ENCODE data around the gene PTS. TPM values are rescaled to one million over a fixed set of nuclear protein-coding genes. Genes with fewer than 3 reads are reported as not detected.

PTS gene
- total RNA-seq, 1 experiment from 2014 or later: 26.7 TPM

GRCh38 chr11:112249871-112250610 lies 23.8 kb downstream of the PTS start (continued):
- TF ChIP-seq CDX4 (CRISPR knock-in tag; IDR thresholded peaks at IDR 0.05; ENCODE audit: borderline replicate concordance) (no peak), AFF4 (CRISPR knock-in tag; IDR thresholded peaks at IDR 0.05; ENCODE audit: borderline replicate concordance) (no peak)
- TF ChIP-seq, protein P1, sequence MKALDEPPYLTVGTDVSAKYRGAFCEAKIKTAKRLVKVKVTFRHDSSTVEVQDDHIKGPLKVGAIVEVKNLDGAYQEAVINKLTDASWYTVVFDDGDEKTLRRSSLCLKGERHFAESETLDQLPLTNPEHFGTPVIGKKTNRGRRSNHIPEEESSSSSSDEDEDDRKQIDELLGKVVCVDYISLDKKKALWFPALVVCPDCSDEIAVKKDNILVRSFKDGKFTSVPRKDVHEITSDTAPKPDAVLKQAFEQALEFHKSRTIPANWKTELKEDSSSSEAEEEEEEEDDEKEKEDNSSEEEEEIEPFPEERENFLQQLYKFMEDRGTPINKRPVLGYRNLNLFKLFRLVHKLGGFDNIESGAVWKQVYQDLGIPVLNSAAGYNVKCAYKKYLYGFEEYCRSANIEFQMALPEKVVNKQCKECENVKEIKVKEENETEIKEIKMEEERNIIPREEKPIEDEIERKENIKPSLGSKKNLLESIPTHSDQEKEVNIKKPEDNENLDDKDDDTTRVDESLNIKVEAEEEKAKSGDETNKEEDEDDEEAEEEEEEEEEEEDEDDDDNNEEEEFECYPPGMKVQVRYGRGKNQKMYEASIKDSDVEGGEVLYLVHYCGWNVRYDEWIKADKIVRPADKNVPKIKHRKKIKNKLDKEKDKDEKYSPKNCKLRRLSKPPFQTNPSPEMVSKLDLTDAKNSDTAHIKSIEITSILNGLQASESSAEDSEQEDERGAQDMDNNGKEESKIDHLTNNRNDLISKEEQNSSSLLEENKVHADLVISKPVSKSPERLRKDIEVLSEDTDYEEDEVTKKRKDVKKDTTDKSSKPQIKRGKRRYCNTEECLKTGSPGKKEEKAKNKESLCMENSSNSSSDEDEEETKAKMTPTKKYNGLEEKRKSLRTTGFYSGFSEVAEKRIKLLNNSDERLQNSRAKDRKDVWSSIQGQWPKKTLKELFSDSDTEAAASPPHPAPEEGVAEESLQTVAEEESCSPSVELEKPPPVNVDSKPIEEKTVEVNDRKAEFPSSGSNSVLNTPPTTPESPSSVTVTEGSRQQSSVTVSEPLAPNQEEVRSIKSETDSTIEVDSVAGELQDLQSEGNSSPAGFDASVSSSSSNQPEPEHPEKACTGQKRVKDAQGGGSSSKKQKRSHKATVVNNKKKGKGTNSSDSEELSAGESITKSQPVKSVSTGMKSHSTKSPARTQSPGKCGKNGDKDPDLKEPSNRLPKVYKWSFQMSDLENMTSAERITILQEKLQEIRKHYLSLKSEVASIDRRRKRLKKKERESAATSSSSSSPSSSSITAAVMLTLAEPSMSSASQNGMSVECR (CRISPR knock-in tag; IDR thresholded peaks at IDR 0.05; ENCODE audit: borderline replicate concordance): no peak

- Mint-ChIP-seq H3K4me1 (no peaks in the 10 kb centered on the region), H3K27ac (no peak overlapping the region), H3K36me3 (no peaks in the 10 kb centered on the region), H3K27me3 (ENCODE audit: low read depth) (peaks cover 15% of the 10 kb centered on the region), H3K9me3 (no peaks in the 10 kb centered on the region), H3K4me3 (no peak overlapping the region)
- ChIA-PET CTCF (interaction anchor here (0.6 kb wide), 1 partner anchor 27 kb away, joined by 3 read pairs; no protein-coding TSS in a partner anchor), POLR2A (no interaction called here)
- ATAC-seq: peak; percentile 53
- DNase-seq (ENCODE audit: low spot score): no peak
- TF ChIP-seq, protein P2, sequence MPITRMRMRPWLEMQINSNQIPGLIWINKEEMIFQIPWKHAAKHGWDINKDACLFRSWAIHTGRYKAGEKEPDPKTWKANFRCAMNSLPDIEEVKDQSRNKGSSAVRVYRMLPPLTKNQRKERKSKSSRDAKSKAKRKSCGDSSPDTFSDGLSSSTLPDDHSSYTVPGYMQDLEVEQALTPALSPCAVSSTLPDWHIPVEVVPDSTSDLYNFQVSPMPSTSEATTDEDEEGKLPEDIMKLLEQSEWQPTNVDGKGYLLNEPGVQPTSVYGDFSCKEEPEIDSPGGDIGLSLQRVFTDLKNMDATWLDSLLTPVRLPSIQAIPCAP (CRISPR knock-in tag; IDR thresholded peaks at IDR 0.05): no peak
- no peak for TF ChIP-seq USF2 (CRISPR knock-in tag; IDR thresholded peaks at IDR 0.05)
- no peak for TF ChIP-seq FOXP4 (CRISPR knock-in tag; IDR thresholded peaks at IDR 0.05)
- TF ChIP-seq ELF4 (CRISPR knock-in tag; IDR thresholded peaks at IDR 0.05; ENCODE audit: low read depth): no peak
- no peak for TF ChIP-seq ZNF281 (CRISPR knock-in tag; IDR thresholded peaks at IDR 0.05)
- no peak for TF ChIP-seq MLX (CRISPR knock-in tag; IDR thresholded peaks at IDR 0.05)
- TF ChIP-seq, protein P3, sequence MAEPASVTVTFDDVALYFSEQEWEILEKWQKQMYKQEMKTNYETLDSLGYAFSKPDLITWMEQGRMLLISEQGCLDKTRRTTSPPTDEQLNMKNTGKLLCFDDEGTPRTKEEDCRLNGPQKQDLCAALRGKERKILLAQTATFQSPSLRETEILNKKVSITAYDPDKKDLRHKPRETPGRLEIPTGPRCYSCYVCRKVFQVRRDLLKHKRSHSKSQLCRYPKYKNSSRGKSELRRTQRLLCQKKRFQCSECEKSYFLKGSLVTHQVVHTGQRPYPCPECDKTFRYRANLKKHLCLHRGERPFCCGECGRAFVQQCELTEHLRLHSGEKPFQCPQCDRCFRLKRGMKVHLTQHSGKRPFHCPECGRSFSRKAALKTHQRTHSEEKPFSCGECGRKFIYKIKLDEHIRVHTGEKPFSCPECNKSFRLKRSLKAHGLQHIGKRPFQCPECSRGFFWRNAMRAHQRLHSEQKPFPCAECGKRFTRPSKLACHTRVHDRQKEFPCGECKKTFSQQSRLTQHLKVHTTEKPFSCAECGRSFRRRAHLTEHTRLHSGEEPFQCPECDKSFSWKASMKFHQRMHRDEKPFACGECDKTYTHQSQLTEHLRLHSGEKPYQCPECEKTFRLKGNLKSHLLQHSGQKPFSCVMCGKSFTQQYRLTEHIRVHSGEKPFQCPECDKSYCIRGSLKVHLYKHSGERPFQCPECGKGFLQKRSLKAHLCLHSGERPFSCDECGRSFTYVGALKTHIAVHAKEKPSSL (CRISPR knock-in tag; conservative IDR thresholded peaks at IDR 0.05): no peak
- TF ChIP-seq ZSCAN18 (CRISPR knock-in tag; IDR thresholded peaks at IDR 0.05): no peak
Observed at GRCh38 chr11:112253605-112254242, 27.5 kb downstream of the PTS start.
